ENCODE measurements around the gene DPP4. TPM values are rescaled to one million over a fixed set of nuclear protein-coding genes. Genes with fewer than 3 reads are reported as not detected.
"Not testable (repeated sequence)": the region's sequence is repeated elsewhere in the genome, so short reads cannot be mapped to it uniquely, and the experiment has no call there.

DPP4 gene
- total RNA-seq, 4 donors from 2014 or later = 1.6 to 5.3 (median 3.8) TPM

DNA sequence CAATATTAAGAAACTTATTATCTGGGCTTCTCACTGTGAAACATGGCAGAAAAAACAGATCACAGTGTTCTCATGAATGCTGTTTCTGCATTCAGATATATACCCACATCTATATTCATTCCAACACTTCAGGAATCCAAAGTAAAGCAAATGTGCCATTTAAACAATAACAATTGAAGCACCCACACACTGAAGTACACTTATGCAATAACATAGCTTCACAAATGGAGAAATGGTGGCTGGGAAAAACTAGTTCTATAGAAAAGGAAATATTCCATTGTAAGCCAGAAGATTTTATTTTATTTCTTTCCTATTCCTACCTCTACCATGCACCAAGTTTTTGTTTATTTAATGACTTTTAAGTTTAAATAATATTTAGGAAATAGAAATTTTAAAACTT, 111.9 kb downstream of the DPP4 start:
- Histone ChIP-seq H3K4me1 (no peaks in the 10 kb centered on the region), H3K4me3 (no peak overlapping the region), H3K27ac (no peak overlapping the region), H3K27me3 (no peaks in the 10 kb centered on the region), H3K36me3 (no peaks in the 10 kb centered on the region), H3K9me3 (no peaks in the 10 kb centered on the region)
- DNase-seq (ENCODE audit: low spot score in 2 of 2) = no peak
- TF ChIP-seq EP300 (IDR thresholded peaks at IDR 0.05) (no peak), POLR2AphosphoS5 (IDR thresholded peaks at IDR 0.05) (no peak), POLR2A (IDR thresholded peaks at IDR 0.05) (no peak)
- TF ChIP-seq, protein P1, sequence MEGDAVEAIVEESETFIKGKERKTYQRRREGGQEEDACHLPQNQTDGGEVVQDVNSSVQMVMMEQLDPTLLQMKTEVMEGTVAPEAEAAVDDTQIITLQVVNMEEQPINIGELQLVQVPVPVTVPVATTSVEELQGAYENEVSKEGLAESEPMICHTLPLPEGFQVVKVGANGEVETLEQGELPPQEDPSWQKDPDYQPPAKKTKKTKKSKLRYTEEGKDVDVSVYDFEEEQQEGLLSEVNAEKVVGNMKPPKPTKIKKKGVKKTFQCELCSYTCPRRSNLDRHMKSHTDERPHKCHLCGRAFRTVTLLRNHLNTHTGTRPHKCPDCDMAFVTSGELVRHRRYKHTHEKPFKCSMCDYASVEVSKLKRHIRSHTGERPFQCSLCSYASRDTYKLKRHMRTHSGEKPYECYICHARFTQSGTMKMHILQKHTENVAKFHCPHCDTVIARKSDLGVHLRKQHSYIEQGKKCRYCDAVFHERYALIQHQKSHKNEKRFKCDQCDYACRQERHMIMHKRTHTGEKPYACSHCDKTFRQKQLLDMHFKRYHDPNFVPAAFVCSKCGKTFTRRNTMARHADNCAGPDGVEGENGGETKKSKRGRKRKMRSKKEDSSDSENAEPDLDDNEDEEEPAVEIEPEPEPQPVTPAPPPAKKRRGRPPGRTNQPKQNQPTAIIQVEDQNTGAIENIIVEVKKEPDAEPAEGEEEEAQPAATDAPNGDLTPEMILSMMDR (IDR thresholded peaks at IDR 0.05) = no peak

DNA sequence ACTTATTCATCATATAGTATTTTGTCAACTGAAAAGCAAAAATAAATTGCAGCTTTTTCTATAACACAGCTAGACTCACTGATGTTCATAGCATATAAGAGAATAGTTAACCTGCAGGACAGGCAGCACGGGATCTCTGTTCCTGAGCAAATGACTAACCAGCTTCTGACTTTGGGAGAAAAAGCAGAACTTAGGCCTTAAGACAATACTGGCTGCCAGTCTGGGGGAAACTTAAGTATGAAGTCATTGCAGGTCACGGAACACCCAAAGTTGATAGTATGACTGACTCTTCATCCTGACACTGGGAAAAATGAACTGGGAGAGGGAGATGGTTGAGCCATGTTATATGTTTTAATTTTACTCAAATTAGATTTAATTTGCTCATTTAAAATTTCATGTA, 113.0 kb downstream of the DPP4 start:
- Histone ChIP-seq H3K9me3 (no peaks in the 10 kb centered on the region), H3K27ac (no peak overlapping the region), H3K36me3 (no peaks in the 10 kb centered on the region), H3K4me3 (no peak overlapping the region), H3K27me3 (no peaks in the 10 kb centered on the region), H3K4me1 (no peaks in the 10 kb centered on the region)
- TF ChIP-seq EP300 (IDR thresholded peaks at IDR 0.05) (no peak), POLR2AphosphoS5 (IDR thresholded peaks at IDR 0.05) (no peak), POLR2A (IDR thresholded peaks at IDR 0.05) (no peak)
- TF ChIP-seq, protein P1 (IDR thresholded peaks at IDR 0.05) = no peak
- WGBS = 88% methylated on average over 2 of the region's 2 CpGs
- no peak for DNase-seq (ENCODE audit: low spot score in 2 of 2)

DNA sequence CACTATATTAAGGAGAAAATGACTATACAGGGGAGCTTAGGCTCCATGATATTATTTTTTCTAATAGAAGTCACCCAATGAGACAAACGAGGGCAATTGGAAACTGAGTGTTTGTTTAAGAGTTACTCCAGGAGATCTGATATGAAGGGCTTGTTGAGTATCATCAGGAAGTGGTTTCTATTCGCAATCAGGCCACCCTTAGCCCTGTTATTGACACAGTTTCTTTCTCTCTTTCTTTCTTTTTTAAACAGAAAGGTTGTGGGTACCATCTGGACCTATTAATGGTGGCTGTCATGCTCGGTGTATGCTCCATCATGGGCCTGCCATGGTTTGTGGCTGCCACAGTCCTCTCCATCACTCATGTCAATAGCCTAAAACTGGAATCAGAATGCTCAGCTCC, 117.3 kb downstream of the DPP4 start:
- no peaks in the 10 kb centered on the region for H3K36me3 ChIP-seq
- 77% methylated on average over 3 of the region's 3 CpGs for WGBS
- H3K4me3 ChIP-seq = no peak overlapping the region
- no peaks in the 10 kb centered on the region for H3K27me3 ChIP-seq
- no peaks in the 10 kb centered on the region for H3K4me1 ChIP-seq
- H3K27ac ChIP-seq = no peak overlapping the region
- no peak for DNase-seq (ENCODE audit: low spot score in 2 of 2)
- no peak for TF ChIP-seq POLR2A (IDR thresholded peaks at IDR 0.05)
- no peak for TF ChIP-seq EP300 (IDR thresholded peaks at IDR 0.05)
- TF ChIP-seq POLR2AphosphoS5 (IDR thresholded peaks at IDR 0.05) = no peak
- TF ChIP-seq, protein P1 (IDR thresholded peaks at IDR 0.05) = no peak
- H3K9me3 ChIP-seq = no peaks in the 10 kb centered on the region

DNA sequence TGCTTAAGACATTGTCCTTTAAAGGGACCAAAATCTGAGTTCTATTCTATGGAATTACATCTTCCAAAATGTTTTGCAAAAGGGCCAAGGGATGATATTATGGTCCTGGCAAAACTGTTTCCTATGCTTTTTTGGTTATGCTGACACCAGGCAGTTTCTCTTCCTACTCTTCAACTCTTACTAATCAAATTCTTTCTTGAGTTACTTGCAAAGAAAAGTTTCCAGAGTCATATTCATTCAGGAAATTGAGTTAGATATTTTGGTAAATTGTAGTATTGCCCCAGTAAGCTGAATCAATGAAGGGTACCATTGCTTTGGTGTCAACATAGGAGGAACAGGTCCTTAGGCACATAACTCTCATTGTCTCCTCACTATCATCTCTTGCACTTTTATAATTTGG, 118.8 kb downstream of the DPP4 start:
- Histone ChIP-seq H3K4me3 (no peak overlapping the region), H3K36me3 (no peaks in the 10 kb centered on the region), H3K27me3 (no peaks in the 10 kb centered on the region), H3K27ac (no peak overlapping the region), H3K9me3 (no peaks in the 10 kb centered on the region), H3K4me1 (no peaks in the 10 kb centered on the region)
- DNase-seq (ENCODE audit: low spot score in 2 of 2) = no peak
- TF ChIP-seq POLR2AphosphoS5 (IDR thresholded peaks at IDR 0.05) = no peak
- no peak for TF ChIP-seq POLR2A (IDR thresholded peaks at IDR 0.05)
- TF ChIP-seq, protein P1 (IDR thresholded peaks at IDR 0.05) = no peak
- no peak for TF ChIP-seq EP300 (IDR thresholded peaks at IDR 0.05)

DNA sequence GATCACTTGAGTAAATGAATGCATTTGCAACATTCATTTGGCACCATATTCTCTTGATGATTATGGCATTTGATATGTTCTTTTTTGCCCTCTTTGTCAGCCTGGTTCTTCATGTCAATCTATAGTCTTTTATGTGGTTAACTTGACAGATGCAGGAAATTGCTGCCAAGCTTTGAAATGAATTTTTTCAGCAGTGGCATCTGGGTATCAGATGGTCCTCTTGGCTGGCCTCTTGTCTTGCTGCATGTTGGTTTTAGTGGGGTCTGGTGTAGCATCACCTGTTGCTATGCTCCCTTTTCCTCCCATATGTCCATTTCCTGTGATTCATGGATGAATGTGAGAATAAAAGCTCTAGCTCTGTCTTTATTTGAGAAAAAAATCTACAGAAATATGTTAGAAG, 119.9 kb downstream of the DPP4 start:
- Histone ChIP-seq H3K27me3 (peaks cover 4% of the 10 kb centered on the region), H3K4me3 (no peak overlapping the region), H3K4me1 (no peaks in the 10 kb centered on the region), H3K36me3 (no peaks in the 10 kb centered on the region), H3K9me3 (no peaks in the 10 kb centered on the region), H3K27ac (no peak overlapping the region)
- TF ChIP-seq EP300 (IDR thresholded peaks at IDR 0.05) (no peak), POLR2AphosphoS5 (IDR thresholded peaks at IDR 0.05) (no peak), POLR2A (IDR thresholded peaks at IDR 0.05) (no peak)
- TF ChIP-seq, protein P1 (IDR thresholded peaks at IDR 0.05) = no peak
- DNase-seq (ENCODE audit: low spot score in 2 of 2) = no peak

DNA sequence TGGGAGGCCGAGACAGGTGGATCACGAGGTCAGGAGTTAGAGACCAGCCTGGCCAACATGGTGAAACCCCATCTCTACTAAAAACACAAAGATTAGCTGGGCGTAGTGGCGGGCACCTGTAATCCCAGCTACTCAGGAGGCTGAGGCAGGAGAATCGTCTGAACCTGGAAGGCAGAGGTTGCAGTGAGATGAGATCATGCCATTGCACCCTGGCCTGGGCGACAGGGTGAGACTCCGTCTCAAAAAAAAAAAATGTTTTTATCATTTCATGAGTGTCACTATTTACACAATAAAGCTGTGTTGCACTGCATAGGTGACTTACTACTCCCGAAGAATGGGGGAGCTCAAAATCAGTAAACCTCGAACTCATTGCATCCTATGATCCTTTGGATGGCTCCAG, 120.6 kb downstream of the DPP4 start:
- H3K27ac ChIP-seq; DNase-seq (ENCODE audit: low spot score in 2 of 2); H3K4me1 ChIP-seq; H3K9me3 ChIP-seq; H3K36me3 ChIP-seq; H3K4me3 ChIP-seq; H3K27me3 ChIP-seq: not testable (repeated sequence)
- 88% methylated on average over 9 of the region's 9 CpGs for WGBS
